Measurements from ENCODE around the gene EMD. TPM values are rescaled to one million over a fixed set of nuclear protein-coding genes. Genes with fewer than 3 reads are reported as not detected.
"Not testable (repeated sequence)": the region's sequence is repeated elsewhere in the genome, so short reads cannot be mapped to it uniquely, and the experiment has no call there.

EMD gene
- 10 to 100 TPM; 21.7 to 31.4 (median 26.6) TPM for total RNA-seq

GRCh38 chrX:154378799-154379568 lies at the start of gene EMD:
Gene EMD (plus strand): TSS chrX:154379295. CDS start chrX:154379485, 190 bp downstream.
- DNase-seq, result peak; percentile 96 to 99 (median 97)

GRCh38 chrX:154332561-154332960 lies 46.5 kb upstream of the EMD start:
- TF ChIP-seq CTCF (IDR thresholded peaks at IDR 0.05) (no peak), POLR2A (IDR thresholded peaks at IDR 0.05) (no peak)
- H3K4me3 ChIP-seq, result no peak overlapping the region
- H3K9me3 ChIP-seq, result no peaks in the 10 kb centered on the region
- no peaks in the 10 kb centered on the region for H3K27me3 ChIP-seq
- no peak overlapping the region for H3K27ac ChIP-seq
- DNase-seq, result no peak
- no peaks in the 10 kb centered on the region for H3K4me1 ChIP-seq
- H3K36me3 ChIP-seq, result no peaks in the 10 kb centered on the region

More at GRCh38 chrX:154378799-154379568, at the start of gene EMD:
- TF ChIP-seq CTCF (IDR thresholded peaks at IDR 0.05) (peak in 3 of 6 experiments; percentile 26 to 30 (median 29)), POLR2A (IDR thresholded peaks at IDR 0.05) (peak; percentile 67 to 75)
- Histone ChIP-seq H3K27ac (peak within 1 kb of the TSS; percentile 94 to 99 (median 98)), H3K27me3 (no peaks in the 10 kb centered on the region), H3K9me3 (no peaks in the 10 kb centered on the region), H3K36me3 (peaks cover 0 to 4% (median 0%) of the 10 kb centered on the region in 3 donors), H3K4me1 (peaks cover 0 to 15% (median 5%) of the 10 kb centered on the region in 4 donors), H3K4me3 (peak within 1 kb of the TSS; percentile 74 to 88 (median 80))

DNA sequence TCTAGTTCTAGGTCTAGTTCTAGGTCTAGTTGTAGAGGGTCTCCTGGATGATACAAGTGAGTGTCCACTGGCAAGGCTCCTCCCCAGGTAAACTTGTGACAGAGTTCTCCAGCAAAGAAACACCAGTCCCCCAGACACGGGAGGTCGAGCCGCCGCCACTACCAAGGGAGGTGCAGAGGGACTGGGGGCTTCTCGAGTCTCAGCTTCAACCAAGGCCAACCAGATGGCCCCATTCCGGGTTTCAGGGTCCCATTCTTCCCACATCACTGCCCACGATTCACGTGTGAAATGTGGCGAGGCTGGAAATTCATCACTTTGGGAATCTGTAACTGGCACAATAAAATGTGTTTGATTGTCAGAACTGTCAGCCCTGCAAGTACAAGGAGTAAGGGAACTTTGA lies 46.0 kb upstream of the EMD start:
- Histone ChIP-seq H3K27me3 (no peaks in the 10 kb centered on the region), H3K4me1 (no peaks in the 10 kb centered on the region), H3K9me3 (no peaks in the 10 kb centered on the region), H3K36me3 (no peaks in the 10 kb centered on the region), H3K4me3 (no peak overlapping the region), H3K27ac (no peak overlapping the region)
- no peak for TF ChIP-seq CTCF (IDR thresholded peaks at IDR 0.05)
- TF ChIP-seq POLR2A (IDR thresholded peaks at IDR 0.05), result no peak
- DNase-seq, result no peak

DNA sequence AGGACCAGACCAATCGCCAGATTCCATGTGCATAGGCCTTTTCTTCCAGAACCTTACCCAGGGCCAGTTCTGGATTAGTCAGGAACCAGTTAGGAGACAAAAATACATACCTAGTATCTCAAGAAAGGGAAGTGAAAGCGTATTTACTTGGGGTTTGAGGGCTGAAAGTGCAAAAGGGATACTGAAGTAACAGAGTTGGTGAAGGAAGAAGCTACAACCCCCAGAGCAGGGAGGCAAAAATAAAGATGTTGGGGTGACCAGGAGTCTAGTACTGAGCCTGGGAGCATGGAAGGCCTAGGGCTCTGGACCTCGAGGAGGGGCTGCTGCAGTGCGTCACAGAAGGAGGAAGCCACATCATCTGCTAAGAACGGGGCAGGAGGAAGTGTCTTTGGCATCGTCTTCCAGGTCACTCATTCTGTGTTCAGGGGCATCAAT lies 45.2 kb upstream of the EMD start:
- no peaks in the 10 kb centered on the region for H3K36me3 ChIP-seq

GRCh38 chrX:154334496-154334895 lies 44.6 kb upstream of the EMD start:
- H3K36me3 ChIP-seq, result no peaks in the 10 kb centered on the region
- no peak for TF ChIP-seq CTCF (IDR thresholded peaks at IDR 0.05)
- no peak for TF ChIP-seq POLR2A (IDR thresholded peaks at IDR 0.05)
- DNase-seq, result no peak
- no peak overlapping the region for H3K27ac ChIP-seq
- no peak overlapping the region for H3K4me3 ChIP-seq
- no peaks in the 10 kb centered on the region for H3K9me3 ChIP-seq
- no peaks in the 10 kb centered on the region for H3K4me1 ChIP-seq
- H3K27me3 ChIP-seq, result no peaks in the 10 kb centered on the region

More for the DNA sequence above, 45.2 kb upstream of the EMD start:
- Histone ChIP-seq H3K4me3 (no peak overlapping the region), H3K27ac (peak overlapping the region in 1 of 4 donors; percentile 43), H3K9me3 (no peaks in the 10 kb centered on the region), H3K4me1 (no peaks in the 10 kb centered on the region), H3K27me3 (no peaks in the 10 kb centered on the region)
- no peak for DNase-seq
- no peak for TF ChIP-seq POLR2A (IDR thresholded peaks at IDR 0.05)
- TF ChIP-seq CTCF (IDR thresholded peaks at IDR 0.05), result no peak

DNA sequence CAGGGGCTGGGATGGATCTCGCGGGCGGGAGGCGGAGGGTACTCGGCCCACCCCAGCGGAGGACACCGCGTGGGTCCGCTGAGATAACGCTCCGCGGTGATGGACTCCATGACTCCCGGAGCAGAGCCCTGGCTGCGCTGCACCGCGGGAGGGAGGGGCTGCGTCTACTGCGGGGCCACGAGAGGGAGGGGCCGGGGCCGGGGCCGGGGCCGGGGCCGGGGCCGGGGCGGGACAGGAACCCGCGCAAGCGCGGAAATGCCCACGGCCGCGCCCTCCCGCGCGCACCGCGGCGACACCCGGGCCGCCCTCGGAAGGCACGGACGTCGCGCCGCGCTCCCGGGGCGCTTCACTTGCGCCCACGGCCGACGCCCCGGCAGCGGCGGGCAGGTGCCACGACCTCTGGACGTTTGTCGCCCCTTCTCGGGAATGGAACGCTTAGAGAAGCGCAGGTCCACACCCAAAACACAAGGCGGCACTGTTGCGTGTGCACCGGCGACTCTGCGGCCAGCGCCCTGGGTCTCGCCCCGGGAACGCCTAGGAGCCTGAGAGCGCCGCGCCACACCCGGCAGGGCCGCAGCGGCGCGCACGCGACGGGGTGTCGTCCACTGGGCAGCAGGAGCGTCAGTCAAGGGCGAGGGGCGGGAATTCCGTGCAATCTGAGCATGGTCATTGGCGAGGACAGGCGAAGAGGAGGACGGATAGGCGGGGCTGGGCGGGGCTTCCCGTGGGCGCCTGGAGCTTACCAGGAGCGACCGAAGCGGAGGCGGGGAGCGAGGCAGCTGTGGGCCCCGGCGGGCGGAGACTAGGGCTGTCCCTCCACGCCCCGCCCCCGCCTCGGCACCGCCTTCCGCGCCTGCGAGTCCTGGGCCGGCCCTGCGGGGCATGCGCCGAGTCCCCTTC lies 37.4 kb upstream of the EMD start:
- Histone ChIP-seq H3K27ac (peak overlapping the region in 1 of 4 donors; percentile 52), H3K4me3 (peak overlapping the region in 1 of 4 donors; percentile 15)
- not testable (repeated sequence) for H3K4me1 ChIP-seq, DNase-seq, H3K27me3 ChIP-seq, H3K36me3 ChIP-seq, H3K9me3 ChIP-seq

GRCh38 chrX:154343063-154343462 lies 36.0 kb upstream of the EMD start:
- H3K27ac ChIP-seq, H3K4me3 ChIP-seq, H3K27me3 ChIP-seq, DNase-seq, H3K4me1 ChIP-seq, H3K36me3 ChIP-seq, H3K9me3 ChIP-seq: not testable (repeated sequence)

GRCh38 chrX:154343620-154344019 lies 35.5 kb upstream of the EMD start:
- not testable (repeated sequence) for H3K4me3 ChIP-seq, H3K27ac ChIP-seq, H3K4me1 ChIP-seq, H3K9me3 ChIP-seq, H3K36me3 ChIP-seq, DNase-seq, H3K27me3 ChIP-seq
